ENCODE results near the gene EPB41L4B.
A peak's percentile ranks its signal among the peaks of the same experiment; 100 is the strongest.
"Not testable (repeated sequence)": the region's sequence is repeated elsewhere in the genome, so short reads cannot be mapped to it uniquely, and the experiment has no call there.

The EPB41L4B gene

GRCh38 chr9:109163194-109163593 is 157.7 kb downstream of the EPB41L4B start:
- DNase-seq (ENCODE audit: low read depth) = no peak

GRCh38 chr9:109162677-109163076 is 158.2 kb downstream of the EPB41L4B start:
- no peak for DNase-seq (ENCODE audit: low read depth)

GRCh38 chr9:109161471-109161870 is 159.4 kb downstream of the EPB41L4B start:
- DNase-seq (ENCODE audit: low read depth) = no peak

- DNase-seq (ENCODE audit: low read depth) = no peak
These were observed 161.3 kb downstream of the EPB41L4B start for GRCh38 chr9:109159583-109159982.

- no peak for DNase-seq (ENCODE audit: low read depth)
These were observed 162.2 kb downstream of the EPB41L4B start for GRCh38 chr9:109158651-109159050.

GRCh38 chr9:109156708-109157107 is 164.2 kb downstream of the EPB41L4B start:
- DNase-seq (ENCODE audit: low read depth) = no peak

GRCh38 chr9:109150925-109151545 is 169.8 kb downstream of the EPB41L4B start:
- DNase-seq (ENCODE audit: low read depth) = no peak

- no peak for DNase-seq (ENCODE audit: low read depth)
These were observed 171.1 kb downstream of the EPB41L4B start for GRCh38 chr9:109149722-109150121.

- DNase-seq (ENCODE audit: low read depth) = no peak
These were observed 171.8 kb downstream of the EPB41L4B start for GRCh38 chr9:109149089-109149488.

- DNase-seq (ENCODE audit: low read depth) = no peak
These were observed 175.8 kb downstream of the EPB41L4B start for GRCh38 chr9:109145051-109145450.

- DNase-seq (ENCODE audit: low read depth) = peak; percentile 75
These were observed 176.8 kb downstream of the EPB41L4B start for GRCh38 chr9:109143881-109144562.

GRCh38 chr9:109141375-109141774 is 179.5 kb downstream of the EPB41L4B start:
- no peak for DNase-seq (ENCODE audit: low read depth)

- DNase-seq (ENCODE audit: low read depth) = no peak
These were observed 181.0 kb downstream of the EPB41L4B start for GRCh38 chr9:109139851-109140250.

GRCh38 chr9:109138421-109138820 is 182.4 kb downstream of the EPB41L4B start:
- no peak for DNase-seq (ENCODE audit: low read depth)

- DNase-seq (ENCODE audit: low read depth) = no peak
These were observed 186.7 kb downstream of the EPB41L4B start for GRCh38 chr9:109134167-109134578.

GRCh38 chr9:109133533-109133932 is 187.3 kb downstream of the EPB41L4B start:
- no peak for DNase-seq (ENCODE audit: low read depth)

GRCh38 chr9:109132567-109133021 is 188.3 kb downstream of the EPB41L4B start:
- DNase-seq (ENCODE audit: low read depth) = no peak

GRCh38 chr9:109129470-109130197 is 191.2 kb downstream of the EPB41L4B start:
- no peak for DNase-seq (ENCODE audit: low read depth)

- DNase-seq (ENCODE audit: low read depth) = not testable (repeated sequence)
These were observed 194.2 kb downstream of the EPB41L4B start for GRCh38 chr9:109126671-109127070.

GRCh38 chr9:109124121-109124520 is 196.7 kb downstream of the EPB41L4B start:
- DNase-seq (ENCODE audit: low read depth) = no peak

- DNase-seq (ENCODE audit: low read depth) = no peak
These were observed 197.9 kb downstream of the EPB41L4B start for GRCh38 chr9:109122726-109123621.

Data from ELR (cell line).